Stimulated activated CD8-positive, alpha-beta memory T cell treated with anti-CD3 and anti-CD28 coated beads, Interleukin-4, amount 100 ng/mL, for 1 hour (primary cell): ENCODE data around the gene WAPL.

ENCODE experiments used
- DNase-seq, 2 donors: peaks; one replicate each; pipeline ENCODE4 v3.0.0-alpha.2; 2020; ENCODE audit warnings: low read depth in 2 of 2, low spot score in 1 of 2

WAPL gene

DNA sequence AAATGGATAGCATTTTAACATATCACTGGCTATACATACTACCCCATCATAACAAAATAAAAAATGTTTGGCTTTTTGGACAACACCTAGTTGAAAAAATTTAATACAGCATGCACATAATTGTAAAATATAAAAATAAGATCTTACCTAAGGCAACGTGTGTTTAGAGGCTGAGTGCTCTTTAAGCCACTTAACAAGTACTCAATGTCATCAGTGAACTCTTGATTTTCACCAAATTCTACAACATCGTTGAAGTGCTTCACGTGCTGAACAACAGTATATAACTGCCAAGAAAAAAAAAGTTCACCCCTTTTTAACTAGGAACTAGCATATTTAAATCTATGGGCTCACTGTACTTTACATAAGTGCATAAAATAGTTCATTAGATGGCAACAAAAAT is 49.5 kb downstream of the WAPL start:
- DNase-seq: no peak

DNA sequence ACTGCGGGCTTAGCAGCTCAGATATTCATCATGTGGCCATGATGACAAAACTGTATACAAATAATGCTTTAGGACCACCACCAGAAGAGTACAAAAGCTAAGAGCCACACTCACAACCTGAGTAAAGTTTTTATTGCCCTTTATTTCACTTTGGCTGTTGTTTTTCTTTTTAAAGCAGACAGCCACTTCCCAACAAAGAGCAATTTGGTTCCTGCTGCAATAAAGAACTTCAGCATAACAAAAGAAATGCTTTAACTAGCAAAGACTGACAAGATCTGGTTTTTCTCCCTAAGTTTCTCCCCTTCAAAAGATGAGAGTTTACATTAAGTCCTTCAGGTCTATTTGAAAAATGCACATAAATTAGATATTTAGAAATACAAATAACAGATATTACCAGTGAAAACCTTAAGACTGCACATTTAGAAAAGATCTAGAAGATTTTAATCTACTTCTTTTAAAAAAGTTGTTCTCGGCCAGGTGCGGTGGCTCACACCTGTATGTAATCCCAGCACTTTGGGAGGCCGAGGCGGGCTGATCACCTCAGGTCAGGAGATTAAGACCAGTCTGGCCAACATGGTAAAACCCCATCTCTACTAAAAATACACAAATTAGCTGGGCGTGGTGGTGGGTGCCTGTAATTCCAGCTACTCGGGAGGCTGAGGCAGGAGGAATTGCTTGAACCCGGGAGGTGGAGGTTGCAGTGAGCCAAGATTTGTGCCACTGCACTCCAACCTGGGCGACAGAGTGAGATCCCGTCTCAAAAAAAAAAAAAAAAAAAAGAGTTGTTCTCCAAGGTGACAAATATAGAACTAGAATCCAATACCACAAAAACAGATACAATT is 59.4 kb downstream of the WAPL start:
- DNase-seq: no peak

DNA sequence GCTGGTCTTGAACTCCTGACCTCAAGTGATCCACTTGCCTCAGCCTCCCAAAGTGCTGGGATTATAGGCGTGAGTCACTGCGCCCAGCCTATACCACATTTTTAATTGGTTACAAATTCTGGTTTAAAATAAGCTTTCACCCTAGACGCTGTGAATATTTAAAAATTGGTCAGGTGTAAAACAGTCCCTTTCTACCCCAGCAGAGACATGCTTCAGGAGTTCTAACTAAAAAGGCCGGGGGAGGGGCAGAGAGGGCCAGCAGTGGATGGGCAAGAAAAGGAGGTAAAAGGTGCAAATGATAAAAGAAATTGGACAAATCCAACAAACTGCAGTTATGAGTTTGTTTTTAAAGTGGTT is 70.0 kb downstream of the WAPL start:
- DNase-seq: no peak

DNA sequence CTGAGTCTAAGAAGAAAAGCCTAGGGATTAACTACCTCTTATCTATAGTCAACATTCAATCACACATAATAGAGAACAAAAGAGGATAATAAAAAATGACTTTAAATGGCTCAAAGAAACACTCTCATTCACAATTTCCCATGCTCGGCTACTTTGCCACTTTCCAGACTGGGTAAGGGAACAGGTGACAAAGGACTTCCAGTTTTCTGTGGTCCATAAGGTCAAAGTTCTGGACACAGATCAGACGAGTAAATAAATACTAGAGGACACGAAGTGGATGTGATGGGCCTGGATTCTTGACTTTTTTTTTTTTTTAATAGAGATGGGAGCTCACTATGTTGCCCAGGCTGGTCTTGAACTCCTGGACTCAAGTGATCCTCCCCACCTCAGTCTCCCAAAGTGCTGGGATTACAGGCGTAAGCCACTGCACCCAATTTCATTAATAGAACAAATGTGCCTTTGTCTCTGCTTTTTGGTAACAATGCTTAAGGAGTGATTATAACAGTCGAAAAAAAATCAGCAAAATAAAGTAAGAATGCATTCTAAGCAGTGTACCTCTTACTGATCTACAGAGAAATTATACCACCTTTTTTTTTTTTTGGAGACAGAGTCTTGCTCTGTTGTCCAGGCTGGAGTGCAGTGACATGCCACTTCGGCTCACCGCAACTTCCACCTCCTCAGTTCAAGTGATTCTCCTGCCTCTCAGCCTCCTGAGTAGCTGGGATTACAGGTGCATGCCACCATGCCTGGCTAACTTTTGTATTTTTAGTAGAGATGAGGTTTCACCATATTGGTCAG is 70.6 kb downstream of the WAPL start:
- no peak for DNase-seq

DNA sequence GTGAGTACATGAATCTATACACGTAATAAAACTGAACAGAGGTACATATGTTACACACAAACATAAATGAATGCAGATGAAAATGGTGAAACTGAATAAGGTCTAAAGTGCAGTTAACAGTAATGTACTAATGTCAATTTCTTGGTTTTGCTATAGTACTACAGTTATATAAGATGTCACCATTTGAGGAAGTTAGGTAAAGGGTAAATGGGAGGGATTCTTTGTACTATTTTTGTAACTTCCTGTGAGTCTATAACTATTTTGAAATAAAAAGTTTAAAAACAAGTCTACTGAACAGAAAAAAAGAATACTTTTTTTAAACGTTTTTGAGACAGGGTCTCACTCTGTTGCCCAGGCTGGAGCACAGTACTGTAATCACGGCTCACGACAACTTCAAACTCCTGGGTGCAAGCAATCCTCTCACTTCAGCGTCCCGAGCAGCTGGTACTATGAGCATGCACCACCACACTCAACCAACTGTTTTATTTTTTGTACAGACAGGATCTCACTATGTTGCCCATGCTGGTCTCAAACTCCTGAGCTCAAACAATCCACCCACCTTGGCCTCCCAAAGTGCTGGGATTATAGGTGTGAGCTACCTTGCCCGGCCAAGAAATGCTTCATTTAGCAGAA is 71.5 kb downstream of the WAPL start:
- DNase-seq: no peak

DNA sequence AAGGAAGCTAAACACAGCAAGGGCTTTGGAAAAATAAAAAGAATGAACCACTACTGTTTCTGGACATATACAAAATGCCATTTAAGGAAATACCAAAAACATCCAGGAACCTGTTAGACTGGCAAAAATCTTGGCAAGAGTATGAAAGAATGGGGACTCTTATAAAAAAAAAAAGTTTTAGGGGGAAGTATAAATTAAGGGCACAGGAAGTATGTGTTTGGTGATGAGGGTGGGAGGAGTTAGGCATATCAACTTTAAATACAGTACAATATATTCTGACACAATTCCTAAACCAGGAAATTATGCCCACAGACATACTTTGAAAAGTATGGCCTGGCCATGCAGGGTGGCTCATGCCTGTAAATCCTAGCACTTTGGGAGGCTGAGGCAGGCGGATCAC is 74.2 kb downstream of the WAPL start:
- DNase-seq: no peak

DNA sequence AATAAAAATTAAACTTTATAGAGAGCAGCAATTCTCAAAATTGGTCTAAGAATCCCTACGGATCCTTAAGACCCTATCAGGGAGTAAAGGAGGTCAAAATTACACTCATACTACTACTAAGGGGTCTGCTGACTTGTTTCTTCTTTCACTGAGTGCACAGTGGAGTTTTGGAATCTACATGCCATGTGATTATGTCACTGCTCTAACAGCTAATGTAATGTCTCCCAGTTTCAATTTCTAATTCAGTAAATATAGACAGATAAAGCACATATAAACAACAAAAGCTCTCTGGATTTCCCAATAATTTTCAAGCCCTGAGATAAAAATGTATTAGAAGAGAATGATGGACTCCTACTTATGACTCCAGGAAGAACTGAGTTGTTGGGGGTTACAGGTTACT is 74.6 kb downstream of the WAPL start:
- DNase-seq: no peak

DNA sequence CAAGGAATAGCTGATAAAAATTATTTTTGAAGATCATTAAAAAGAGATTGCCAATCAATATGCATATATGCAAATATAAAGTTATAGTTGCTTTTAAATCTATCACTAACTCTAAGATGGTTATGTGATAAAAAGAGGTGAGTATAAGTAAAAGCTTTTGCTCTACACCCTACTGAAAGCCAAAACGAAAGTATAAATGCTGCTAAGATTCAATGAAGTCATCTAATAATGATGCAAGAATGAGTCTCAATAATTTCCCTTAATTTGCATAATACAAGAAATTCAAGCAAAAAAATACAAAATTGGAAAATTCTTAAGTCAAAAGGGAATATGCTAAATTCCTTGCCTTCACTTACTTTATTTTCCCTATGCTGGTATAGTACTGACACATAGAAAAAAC is 75.2 kb downstream of the WAPL start:
- no peak for DNase-seq

DNA sequence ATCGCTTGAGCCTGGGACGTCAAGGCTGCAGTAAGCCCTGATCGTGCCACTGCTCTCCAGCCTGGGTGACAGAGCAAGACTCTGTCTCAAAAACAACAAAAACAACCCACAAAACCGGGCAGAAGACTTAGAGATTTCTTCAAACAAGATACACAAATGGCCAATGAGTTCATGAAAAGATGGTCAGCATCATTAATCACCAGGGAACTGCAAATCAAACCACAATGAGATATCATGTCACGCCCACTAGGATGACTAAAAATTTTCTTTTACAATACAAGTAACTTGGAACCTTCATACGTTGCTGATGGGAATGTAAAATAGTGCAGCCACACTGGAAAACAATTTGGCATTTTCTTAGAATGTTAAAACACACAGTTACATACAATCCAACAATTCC is 77.7 kb downstream of the WAPL start:
- no peak for DNase-seq

DNA sequence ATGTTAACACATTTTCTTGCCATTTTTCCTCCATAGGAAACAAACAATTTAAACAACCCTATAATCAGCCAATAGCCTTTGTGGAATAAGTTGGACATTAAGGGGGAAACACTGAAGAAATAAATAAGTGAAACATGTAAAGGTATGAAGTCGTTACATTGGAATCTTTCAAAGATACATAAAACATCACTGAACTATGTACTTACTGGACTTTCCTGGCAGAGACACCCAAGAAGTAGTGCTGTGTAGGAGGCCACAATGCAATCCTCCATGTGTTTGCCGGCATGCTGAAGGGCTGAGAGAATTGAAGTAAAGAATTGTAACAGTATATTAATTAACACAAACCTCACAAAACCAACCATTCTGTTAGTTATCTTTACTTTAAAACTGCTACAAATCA is 78.5 kb downstream of the WAPL start:
- no peak for DNase-seq

DNA sequence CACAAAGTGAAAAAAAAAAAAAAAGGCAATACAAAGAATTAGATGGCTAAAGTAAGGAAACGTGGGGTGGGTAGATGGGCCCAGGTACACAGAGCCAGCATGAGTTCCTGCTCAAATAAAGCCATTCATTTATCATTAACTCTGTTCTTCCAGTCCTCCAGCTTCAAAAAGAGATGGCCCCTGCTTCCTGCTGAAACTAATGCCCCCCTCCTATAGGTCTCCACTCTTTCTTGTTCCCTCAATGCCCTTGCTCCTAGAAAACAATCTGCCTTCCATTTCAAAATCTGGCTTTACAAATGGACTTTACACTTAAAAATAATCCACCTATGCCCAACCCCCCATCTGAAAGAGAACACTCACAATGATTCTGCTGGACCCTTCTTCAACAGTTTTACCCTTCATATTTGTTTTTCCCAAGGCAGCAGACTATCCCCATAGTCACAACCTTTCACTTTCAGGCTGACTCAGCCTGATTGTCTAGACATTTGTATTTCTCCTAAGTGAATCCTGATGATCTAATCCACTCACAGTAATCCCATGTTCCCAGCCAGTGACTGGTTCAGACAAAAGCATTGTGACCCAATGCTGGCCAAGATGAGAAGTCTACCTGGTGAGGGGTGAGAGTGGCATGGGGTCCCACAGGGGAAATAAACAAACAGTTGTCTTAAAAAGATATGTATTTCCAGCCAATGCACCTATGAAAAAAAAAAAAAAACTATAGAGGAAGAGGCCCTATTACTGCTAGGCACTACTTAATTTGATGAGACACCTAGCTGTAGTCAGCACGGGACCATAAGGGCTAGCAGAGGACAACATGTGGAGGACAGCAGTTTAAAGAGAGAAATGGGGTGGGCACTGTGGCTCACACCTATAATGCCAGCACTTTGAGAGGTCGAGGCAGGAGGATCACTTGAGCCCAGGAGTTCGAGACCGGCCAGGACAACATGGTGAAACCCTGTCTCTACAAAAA is 80.4 kb downstream of the WAPL start:
- no peak for DNase-seq

DNA sequence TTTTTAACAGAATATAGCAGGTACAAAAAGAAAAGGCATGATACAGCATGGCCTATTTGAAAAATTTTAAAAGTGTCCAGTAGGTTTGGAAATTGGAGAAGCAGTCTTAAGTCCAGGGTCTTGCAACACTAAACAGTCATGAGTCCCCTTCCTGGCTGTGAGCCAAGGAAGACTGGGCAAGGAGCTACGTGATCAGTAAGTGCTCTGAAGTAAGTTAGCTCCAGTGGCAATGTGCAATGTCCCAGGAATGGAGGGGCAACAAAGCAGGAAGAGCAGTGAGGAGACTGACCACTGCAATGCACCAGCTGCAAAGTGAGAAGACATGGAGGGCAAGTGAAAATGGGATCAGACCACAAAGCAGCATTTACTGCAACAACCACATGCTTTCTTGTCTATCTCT is 82.0 kb downstream of the WAPL start:
- no peak for DNase-seq

DNA sequence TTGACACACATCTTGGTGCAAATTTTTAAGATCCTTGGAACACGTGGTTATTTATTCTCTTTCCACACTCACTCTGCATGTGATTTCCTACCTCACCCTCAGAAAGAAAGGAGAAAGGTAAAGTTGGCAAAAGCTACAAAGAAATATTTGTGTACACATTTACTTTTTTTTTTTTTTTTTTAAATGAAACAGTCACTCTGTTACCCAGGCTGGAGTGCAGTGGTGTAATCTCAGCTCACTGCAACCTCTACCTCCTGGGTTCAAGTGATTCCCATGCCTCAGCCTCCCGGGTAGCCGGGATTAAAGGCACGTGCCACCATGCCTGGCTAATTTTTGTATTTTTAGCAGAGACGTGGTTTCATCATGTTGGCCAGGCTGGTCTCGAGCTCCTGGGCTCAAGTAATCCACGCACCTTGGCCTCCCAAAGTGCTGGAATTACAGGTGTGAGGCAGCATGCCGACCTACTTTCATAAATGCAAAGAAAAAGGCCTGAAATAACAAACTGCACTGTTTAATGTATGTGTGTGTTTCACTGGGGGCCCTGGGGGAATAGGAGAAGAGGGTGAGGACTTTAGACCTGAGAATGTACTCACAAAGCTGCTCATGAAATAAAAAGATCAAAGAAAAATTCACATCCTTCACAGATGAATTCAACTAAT is 83.4 kb downstream of the WAPL start:
- no peak for DNase-seq

DNA sequence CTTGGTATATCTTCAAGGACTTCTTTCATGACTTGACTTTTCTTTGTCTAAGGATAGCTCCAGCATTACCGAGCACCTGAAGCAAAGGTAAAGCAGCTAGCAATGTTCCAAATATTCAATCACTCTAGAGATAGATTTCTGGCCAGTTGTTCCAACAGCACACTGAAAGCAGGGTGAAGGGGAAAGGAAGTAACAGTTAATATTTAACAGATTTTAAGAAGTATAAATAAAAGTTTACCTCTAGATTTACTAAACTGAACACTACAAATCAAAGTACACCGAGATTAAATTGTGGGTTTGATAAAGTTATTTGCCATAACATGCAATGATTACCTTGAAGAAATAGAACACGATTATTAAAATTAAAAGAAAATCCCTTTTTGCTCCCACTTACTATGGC is 84.1 kb downstream of the WAPL start:
- DNase-seq: no peak

DNA sequence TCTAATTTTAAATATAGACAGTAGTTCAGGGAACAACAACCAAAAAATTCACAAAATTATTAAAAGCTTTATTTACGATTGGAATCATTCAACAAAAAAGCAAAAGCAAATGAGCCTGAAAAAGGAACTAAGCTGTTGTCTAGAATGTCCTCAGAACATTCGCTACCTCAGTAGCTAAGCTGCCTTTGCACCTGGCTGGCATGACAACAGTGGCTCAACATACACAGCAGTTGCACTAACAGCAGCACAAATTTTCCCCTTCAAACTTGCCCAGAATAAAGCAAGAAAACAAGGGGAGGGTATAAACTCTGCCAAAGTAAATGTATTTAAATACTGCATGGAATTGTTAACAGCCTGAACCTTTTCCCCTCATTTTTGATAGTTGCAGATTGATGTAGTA is 84.6 kb downstream of the WAPL start:
- no peak for DNase-seq

DNA sequence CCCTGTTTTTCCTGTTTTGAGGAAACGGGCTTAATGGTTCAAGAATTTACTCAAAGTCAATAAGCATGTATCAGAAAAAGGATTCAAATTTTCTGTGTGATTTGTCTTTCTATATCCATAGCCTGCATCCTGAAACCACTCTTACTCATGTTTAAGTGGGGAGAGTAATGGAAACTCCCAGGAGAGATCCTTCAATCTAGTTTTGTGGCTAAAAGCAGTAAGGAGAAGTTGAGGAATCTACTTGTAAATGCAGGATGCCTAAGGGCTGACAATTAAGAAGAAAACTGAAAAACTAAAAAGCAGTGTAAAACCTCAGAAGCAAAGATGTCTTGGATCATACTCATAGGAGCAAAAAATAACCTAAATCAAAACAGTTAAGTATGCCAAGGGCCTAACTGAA is 86.9 kb downstream of the WAPL start:
- no peak for DNase-seq

DNA sequence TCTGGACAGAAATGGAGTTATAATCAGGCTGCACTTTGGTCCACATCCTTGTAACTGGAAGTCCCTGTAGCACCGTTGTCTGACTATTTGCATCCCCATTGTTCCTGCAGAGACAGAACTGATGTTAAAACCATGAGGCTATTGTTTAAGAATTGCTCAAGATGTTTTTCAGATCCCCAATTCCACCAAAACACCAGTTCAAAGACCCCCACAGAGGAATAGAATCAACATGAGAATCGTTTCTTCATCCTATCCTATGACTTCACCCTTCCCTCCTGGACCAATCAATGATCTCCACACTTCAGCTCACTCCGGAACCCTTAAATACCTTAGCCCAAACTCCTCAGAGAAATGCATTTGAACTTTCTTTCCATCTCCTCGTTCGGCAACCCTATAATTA is 97.9 kb downstream of the WAPL start:
- DNase-seq: no peak

DNA sequence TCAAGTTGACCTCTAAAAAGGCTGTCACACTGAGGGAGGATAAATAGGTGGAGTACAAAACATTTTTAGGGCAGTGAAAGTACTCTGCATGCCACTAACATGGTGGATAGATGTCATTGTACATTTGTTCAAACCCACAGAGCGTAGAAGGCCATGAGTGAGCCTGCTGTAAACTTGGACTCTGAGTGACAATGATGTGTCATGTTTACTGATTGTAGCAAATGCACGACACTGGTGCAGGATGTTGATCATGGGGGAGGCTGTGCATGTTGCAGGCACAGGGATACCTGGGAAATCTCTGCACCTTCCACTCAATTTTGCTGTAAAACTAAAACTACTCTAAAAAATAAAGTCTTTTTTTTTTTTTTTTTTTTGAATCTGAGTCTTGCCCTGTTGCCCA is 102.5 kb downstream of the WAPL start:
- no peak for DNase-seq

DNA sequence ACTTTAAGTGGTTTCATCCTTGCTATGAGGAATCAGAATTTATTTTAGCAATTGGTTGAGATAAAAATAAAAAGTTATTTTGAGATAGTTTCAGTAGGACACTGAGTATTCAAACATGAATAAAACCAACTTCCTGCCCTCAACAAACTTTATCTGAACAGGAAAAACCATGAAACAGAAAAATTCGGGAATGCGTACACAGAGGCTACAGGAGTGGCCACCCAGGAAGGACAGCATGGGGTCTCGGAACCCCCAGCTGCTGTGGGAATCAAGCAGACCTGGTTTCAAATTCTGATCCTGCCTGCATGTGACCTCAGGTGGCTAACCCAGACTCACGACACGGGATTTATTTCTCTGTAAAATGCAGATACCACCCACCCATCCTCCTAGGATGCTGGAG is 106.0 kb downstream of the WAPL start:
- DNase-seq: no peak

DNA sequence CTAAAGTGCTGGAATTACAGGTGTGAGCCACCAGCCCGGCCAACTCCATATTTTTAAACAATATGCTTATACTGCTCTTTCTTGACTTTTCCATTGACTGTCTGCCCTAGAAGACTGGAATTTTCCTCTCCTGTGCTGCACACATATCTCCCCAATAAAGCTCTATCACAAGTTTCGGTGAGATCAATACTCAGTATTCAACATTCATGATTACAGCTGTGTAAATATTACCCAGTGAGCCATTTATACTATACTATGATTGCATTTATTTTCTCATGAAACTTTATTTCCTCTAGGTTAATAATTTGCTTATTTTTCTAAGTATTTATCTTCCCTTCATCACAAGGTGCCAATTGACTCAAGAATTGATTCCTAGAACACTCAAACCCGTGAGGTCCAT is 106.5 kb downstream of the WAPL start:
- DNase-seq: no peak
